Neural progenitor cell (in vitro differentiated cells): ENCODE data around the gene ADAMTS12.

Source experiments
- CTCF ChIP-seq: fragments of 200-600 bp; sonication (generic); IDR thresholded peaks from 2 replicates; pipeline ENCODE4 v1.5.1; 2017; ENCODE audit warnings: antibody characterized with exemption, mild to moderate bottlenecking
- EZH2 ChIP-seq: fragments of 200-600 bp; sonication (generic); IDR thresholded peaks from 2 replicates; pipeline ENCODE4 v1.6.1; 2017; ENCODE audit warnings: antibody characterized with exemption, mild to moderate bottlenecking, moderate library complexity
- EZH2phosphoT487 ChIP-seq: fragments of 200-600 bp; sonication (generic); IDR thresholded peaks from 2 replicates; pipeline ENCODE4 v1.6.1; 2017; ENCODE audit warnings: antibody characterized with exemption

GRCh38 chr5:33833237-33833575 lies 58.6 kb downstream of the ADAMTS12 start:
- TF ChIP-seq CTCF (no peak), EZH2phosphoT487 (no peak), EZH2 (no peak)
